Common myeloid progenitor, CD34-positive (primary cell): ENCODE data around the gene OARD1.
"Not testable (repeated sequence)": the region's sequence is repeated elsewhere in the genome, so short reads cannot be mapped to it uniquely, and the experiment has no call there.

Source experiments
- CTCF ChIA-PET: fragments of 350-600 bp; sonication (Branson Sonifier 250); formaldehyde crosslinking; loops from one replicate; lab custom pipeline; 2021; ENCODE audit warnings: antibody characterized with exemption; lab: Charles Lee
- POLR2A ChIA-PET: fragments of 350-600 bp; sonication (Branson Sonifier 250); formaldehyde crosslinking; loops from one replicate; lab custom pipeline; 2021; ENCODE audit warnings: antibody characterized with exemption; lab: Charles Lee
- DNase-seq, 3 donors: peaks; one replicate each; pipeline versions ENCODE4 v3.0.0 to v3.0.0-alpha.2; 2013
- H3K27ac ChIP-seq, 2 experiments: 1 replicate in 1 of 2; 2 replicates in 1 of 2; pipeline ENCODE4 v1.7.0; 2013; ENCODE audit warnings: inconsistent platforms in 2 of 2, low read length in 2 of 2, mild to moderate bottlenecking in 2 of 2, low read depth in 1 of 2, moderate library complexity in 1 of 2; ENCODE audit not compliant: severe bottlenecking in 2 of 2, insufficient read depth in 1 of 2, poor library complexity in 1 of 2
- H3K27me3 ChIP-seq, 5 experiments: replicated peaks in 2 of 5; 1 replicate in 3 of 5; 2 replicates in 2 of 5; pipeline versions ENCODE4 v1.6.1 to v1.7.0; 2013; ENCODE audit warnings: low read length in 4 of 5, mild to moderate bottlenecking in 2 of 5, moderate library complexity in 2 of 5, inconsistent platforms in 1 of 5; ENCODE audit not compliant: insufficient read depth in 5 of 5, control insufficient read depth in 4 of 5
- H3K36me3 ChIP-seq, 4 experiments: 1 replicate in 2 of 4; 2 replicates in 2 of 4; pipeline versions ENCODE4 v1.6.1 to v1.7.0; 2013; ENCODE audit warnings: low read length in 3 of 4, control low read depth in 1 of 4, mild to moderate bottlenecking in 1 of 4; ENCODE audit not compliant: control insufficient read depth in 4 of 4, insufficient read depth in 4 of 4
- H3K4me1 ChIP-seq, 4 experiments: 1 replicate in 3 of 4; 2 replicates in 1 of 4; pipeline versions ENCODE4 v1.6.1 to v1.7.1; 2013; ENCODE audit warnings: low read length in 3 of 4, mild to moderate bottlenecking in 3 of 4, control low read depth in 1 of 4, inconsistent platforms in 1 of 4, moderate library complexity in 1 of 4; ENCODE audit not compliant: control insufficient read depth in 4 of 4, insufficient read depth in 4 of 4; ENCODE audit errors: control extremely low read depth in 1 of 4
- H3K4me3 ChIP-seq, 7 experiments: 1 replicate in 4 of 7; 2 replicates in 3 of 7; pipeline versions ENCODE4 v1.5.1 to v1.7.0; 2013; ENCODE audit warnings: mild to moderate bottlenecking in 7 of 7, low read length in 6 of 7, moderate library complexity in 6 of 7, inconsistent platforms in 2 of 7, low read depth in 2 of 7, control low read depth in 1 of 7; ENCODE audit not compliant: insufficient read depth in 4 of 7, control insufficient read depth in 1 of 7; ENCODE audit errors: extremely low read depth in 1 of 7
- H3K9me3 ChIP-seq, 5 experiments: 1 replicate in 4 of 5; 2 replicates in 1 of 5; pipeline versions ENCODE4 v1.6.1 to v1.7.1; 2013; ENCODE audit warnings: low read length in 4 of 5, mild to moderate bottlenecking in 2 of 5, inconsistent platforms in 1 of 5, low read depth in 1 of 5, moderate library complexity in 1 of 5; ENCODE audit not compliant: control insufficient read depth in 4 of 5, insufficient read depth in 2 of 5; ENCODE audit errors: control extremely low read depth in 1 of 5
- WGBS: methylation state at CpG from one replicate; pipeline ENCODE4 v1.1.5; 2013; ENCODE audit not compliant: insufficient coverage; 5-methylcytosine and 5-hydroxymethylcytosine counted together

The OARD1 gene

GRCh38 chr6:41022294-41022693 lies 49.9 kb downstream of the OARD1 start:
- H3K4me1 ChIP-seq: peaks cover 0 to 19% (median 7%) of the 10 kb centered on the region in 4 experiments
- peaks cover 0 to 2% (median 0%) of the 10 kb centered on the region in 4 experiments for H3K36me3 ChIP-seq
- H3K27me3 ChIP-seq: no peaks in the 10 kb centered on the region
- CTCF ChIA-PET: interaction anchor here (0.8 to 2.4 kb wide), 4 partner anchors 10 to 29 kb away, joined by 3 to 6 read pairs (median 4); no protein-coding TSS in a partner anchor
- no peak overlapping the region for H3K4me3 ChIP-seq
- no peak overlapping the region for H3K27ac ChIP-seq
- no peak for DNase-seq
- POLR2A ChIA-PET: interaction anchor here (0.6 kb wide), 1 partner anchor 1508 kb away, joined by 3 read pairs; no protein-coding TSS in a partner anchor
- peaks cover 0 to 10% (median 0%) of the 10 kb centered on the region in 5 experiments for H3K9me3 ChIP-seq

- ChIA-PET CTCF (interaction anchor here (2.0 to 2.4 kb wide), 2 partner anchors 9 to 13 kb away, joined by 5 to 6 read pairs; no protein-coding TSS in a partner anchor), POLR2A (interaction anchor here (0.6 kb wide), 1 partner anchor 1509 kb away, joined by 3 read pairs; no protein-coding TSS in a partner anchor)
- peaks cover 0 to 2% (median 0%) of the 10 kb centered on the region in 4 experiments for H3K36me3 ChIP-seq
- no peaks in the 10 kb centered on the region for H3K27me3 ChIP-seq
- H3K27ac ChIP-seq: no peak overlapping the region
- peaks cover 0 to 10% (median 0%) of the 10 kb centered on the region in 5 experiments for H3K9me3 ChIP-seq
- DNase-seq: no peak
- H3K4me3 ChIP-seq: no peak overlapping the region
- 96% methylated on average over 3 of the region's 3 CpGs for WGBS
- peaks cover 0 to 14% (median 2%) of the 10 kb centered on the region in 4 experiments for H3K4me1 ChIP-seq
These were observed 50.3 kb downstream of the OARD1 start for GRCh38 chr6:41021832-41022231.

GRCh38 chr6:41017663-41018062 lies 54.5 kb downstream of the OARD1 start:
- H3K9me3 ChIP-seq: peaks cover 0 to 10% (median 0%) of the 10 kb centered on the region in 5 experiments
- whole genome bisulfite sequencing: 100% methylated on average over 1 of the region's 1 CpG
- H3K4me3 ChIP-seq: no peak overlapping the region
- H3K36me3 ChIP-seq: no peaks in the 10 kb centered on the region
- H3K4me1 ChIP-seq: no peaks in the 10 kb centered on the region
- no peak for DNase-seq
- no peaks in the 10 kb centered on the region for H3K27me3 ChIP-seq
- H3K27ac ChIP-seq: no peak overlapping the region
- POLR2A ChIA-PET: no interaction called here
- CTCF ChIA-PET: interaction anchor here (1.2 kb wide), 1 partner anchor 11 kb away, joined by 3 read pairs; no protein-coding TSS in a partner anchor

- POLR2A ChIA-PET, H3K4me1 ChIP-seq, H3K27ac ChIP-seq, DNase-seq, H3K27me3 ChIP-seq, H3K9me3 ChIP-seq, H3K36me3 ChIP-seq, H3K4me3 ChIP-seq: not testable (repeated sequence)
- CTCF ChIA-PET: interaction anchor here (1.7 to 2.4 kb wide), 2 partner anchors 12 to 22 kb away, joined by 3 to 9 read pairs; no protein-coding TSS in a partner anchor
- 100% methylated on average over 1 of the region's 5 CpGs for whole genome bisulfite sequencing
These were observed 56.3 kb downstream of the OARD1 start for GRCh38 chr6:41015860-41016259.

GRCh38 chr6:41014780-41015179 lies 57.4 kb downstream of the OARD1 start:
- ChIA-PET POLR2A (no interaction called here), CTCF (interaction anchor here (0.8 to 2.4 kb wide), 5 partner anchors 10 to 103 kb away, joined by 3 to 9 read pairs (median 3); no protein-coding TSS in a partner anchor)
- Histone ChIP-seq H3K27ac (no peak overlapping the region), H3K4me3 (no peak overlapping the region), H3K4me1 (no peaks in the 10 kb centered on the region), H3K9me3 (peaks cover 0 to under 1% (median 0%) of the 10 kb centered on the region in 5 experiments), H3K36me3 (no peaks in the 10 kb centered on the region), H3K27me3 (no peaks in the 10 kb centered on the region)
- no peak for DNase-seq
- 96% methylated on average over 2 of the region's 4 CpGs for WGBS
